G401 (cell line): ENCODE data around the gene LRWD1. TPM values are rescaled to one million over a fixed set of nuclear protein-coding genes. Genes with fewer than 3 reads are reported as not detected.

Source experiments
- DNase-seq: peaks from one replicate; pipeline ENCODE4 v3.0.0-alpha.2; 2015; ENCODE audit warnings: low spot score
- in situ Hi-C: cut with HindIII; loops from 2 replicates; pipeline ENCODE4 v1.10.0; 2016; ENCODE audit warnings: low sequenced_read_pairs, mixed read lengths
- total RNA-seq: library from RNA; depleted of rRNA; stranded (reverse); fragments of >200 nt; shearing (Covaris generic); gene quantifications from 2 replicates; pipeline ENCODE4 v1.2.3, GENCODE V29; 2014; rRNA removed

Gene LRWD1
- 60.6 and 75.4 TPM in 2 replicates for total RNA-seq

- DNase-seq: peak; percentile 86
- in situ Hi-C loops: no loop called here
Observed at GRCh38 chr7:102464577-102465280, at the start of gene LRWD1, which contains the start of gene ALKBH4. Gene LRWD1 (plus strand): TSS chr7:102464984. CDS start chr7:102465081, 97 bp downstream. Gene ALKBH4 (minus strand): TSS chr7:102464863. CDS start chr7:102464836, 27 bp downstream.

DNA sequence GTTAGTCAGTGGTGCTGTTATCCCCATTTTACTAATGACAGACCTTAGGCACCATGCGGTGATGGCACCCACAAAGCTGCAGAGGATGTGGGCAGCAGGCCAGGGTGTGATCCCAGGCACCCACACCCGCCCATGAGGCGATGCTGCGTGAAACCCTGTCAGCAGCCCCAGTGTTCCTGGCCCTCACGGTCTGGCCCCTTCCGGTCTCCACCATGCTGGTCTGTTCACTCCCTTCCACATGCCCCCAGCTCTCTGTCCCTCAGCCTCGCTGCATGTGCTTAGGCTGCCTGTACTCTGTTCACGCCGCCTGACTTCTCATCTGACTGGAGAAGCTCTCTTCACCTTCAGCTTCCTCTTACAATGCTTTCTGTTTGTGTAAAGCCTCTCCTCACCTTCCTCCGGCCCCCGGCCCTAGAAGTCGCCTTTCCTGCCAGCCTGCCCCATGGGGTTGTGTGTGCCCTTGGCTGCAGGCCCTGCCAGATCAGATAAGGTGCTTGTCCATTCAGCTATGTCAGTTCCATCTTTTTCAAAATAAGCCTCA, 49.0 kb upstream of the LRWD1 start:
- DNase-seq: peak; percentile 45
- in situ Hi-C loops: no loop called here

GRCh38 chr7:102416406-102416805, 48.4 kb upstream of the LRWD1 start:
- in situ Hi-C loops: no loop called here
- no peak for DNase-seq

DNA sequence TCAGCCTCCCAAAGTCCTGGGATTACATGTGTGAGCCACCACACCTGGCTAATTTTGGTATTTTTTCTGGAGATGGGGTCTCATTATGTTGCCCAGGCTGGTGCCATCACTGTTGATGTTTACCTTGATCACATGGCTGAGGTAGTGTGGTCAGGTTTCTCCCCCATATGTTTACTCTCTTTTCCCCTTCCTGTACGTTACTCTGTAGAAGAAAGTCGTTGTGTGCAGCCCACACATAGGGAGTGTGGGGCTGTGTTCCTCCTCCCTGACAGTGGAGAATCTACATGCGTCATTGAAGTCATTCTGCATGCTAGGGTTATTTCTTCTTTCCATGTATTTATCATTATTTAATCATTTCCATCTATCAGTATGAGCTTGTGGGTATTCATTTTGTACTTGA, 47.7 kb upstream of the LRWD1 start:
- DNase-seq: no peak
- in situ Hi-C loops: no loop called here

- in situ Hi-C loops: no loop called here
Observed at GRCh38 chr7:102418592-102418991, 46.2 kb upstream of the LRWD1 start.

GRCh38 chr7:102421706-102422240, 43.0 kb upstream of the LRWD1 start:
- in situ Hi-C loops: no loop called here
- DNase-seq: no peak

More at GRCh38 chr7:102418592-102418991, 46.2 kb upstream of the LRWD1 start:
- no peak for DNase-seq

DNA sequence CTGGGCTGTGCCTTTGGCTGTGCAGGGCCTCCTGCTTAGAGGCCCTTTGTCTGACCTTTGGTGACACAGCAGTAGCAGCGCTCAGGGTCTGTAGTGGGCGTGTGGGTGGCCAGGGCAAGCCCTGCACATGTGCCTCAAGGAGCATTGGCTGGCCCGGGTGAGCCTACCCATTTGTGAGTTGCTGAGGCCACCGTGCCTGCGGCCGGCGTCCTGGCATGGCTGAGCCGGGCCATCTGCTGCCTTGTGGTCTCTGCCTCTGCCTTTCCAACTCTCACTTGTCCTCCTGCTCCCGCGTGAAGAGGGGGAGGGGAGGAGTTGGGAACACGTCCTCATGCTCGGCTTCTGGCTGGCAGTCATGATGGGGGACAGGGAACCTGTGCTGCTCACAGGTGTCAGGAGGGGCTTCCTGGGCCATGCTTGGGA, 40.6 kb upstream of the LRWD1 start:
- DNase-seq: peak; percentile 92
- in situ Hi-C loops: no loop called here

- in situ Hi-C loops: no loop called here
- no peak for DNase-seq
Observed at GRCh38 chr7:102424787-102425218, 40.0 kb upstream of the LRWD1 start.

DNA sequence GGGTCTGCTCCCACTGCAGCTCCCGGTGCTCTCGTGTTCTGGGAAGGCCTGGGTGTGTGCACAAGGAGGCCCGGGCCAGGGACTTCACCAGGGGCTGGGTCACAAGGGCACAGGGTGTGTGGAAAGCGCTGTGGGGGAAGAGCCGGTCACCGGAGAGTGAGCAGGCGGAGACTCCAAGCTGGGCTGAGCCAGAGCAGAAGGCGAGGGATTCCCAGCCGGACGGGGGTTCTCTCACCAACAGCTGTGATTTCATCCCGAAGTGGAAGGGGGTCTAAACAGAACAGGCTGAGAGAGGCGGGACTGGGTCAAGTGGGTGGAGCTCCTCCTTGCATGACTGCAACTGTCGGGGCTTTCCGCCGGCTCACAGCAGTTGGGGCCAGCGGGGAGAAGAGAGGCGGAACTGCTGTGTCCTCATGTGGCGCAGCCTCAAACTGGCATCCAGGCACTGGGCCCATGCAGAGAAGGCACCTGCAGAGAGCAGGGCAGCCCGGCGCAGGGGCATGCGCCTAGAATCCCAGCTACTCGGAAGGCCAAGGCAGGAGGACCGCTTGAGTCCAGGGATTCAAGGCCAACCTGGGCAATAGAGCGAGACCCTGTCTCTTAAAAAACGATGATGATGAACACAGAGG, 39.0 kb upstream of the LRWD1 start:
- DNase-seq: peak; percentile 84

DNA sequence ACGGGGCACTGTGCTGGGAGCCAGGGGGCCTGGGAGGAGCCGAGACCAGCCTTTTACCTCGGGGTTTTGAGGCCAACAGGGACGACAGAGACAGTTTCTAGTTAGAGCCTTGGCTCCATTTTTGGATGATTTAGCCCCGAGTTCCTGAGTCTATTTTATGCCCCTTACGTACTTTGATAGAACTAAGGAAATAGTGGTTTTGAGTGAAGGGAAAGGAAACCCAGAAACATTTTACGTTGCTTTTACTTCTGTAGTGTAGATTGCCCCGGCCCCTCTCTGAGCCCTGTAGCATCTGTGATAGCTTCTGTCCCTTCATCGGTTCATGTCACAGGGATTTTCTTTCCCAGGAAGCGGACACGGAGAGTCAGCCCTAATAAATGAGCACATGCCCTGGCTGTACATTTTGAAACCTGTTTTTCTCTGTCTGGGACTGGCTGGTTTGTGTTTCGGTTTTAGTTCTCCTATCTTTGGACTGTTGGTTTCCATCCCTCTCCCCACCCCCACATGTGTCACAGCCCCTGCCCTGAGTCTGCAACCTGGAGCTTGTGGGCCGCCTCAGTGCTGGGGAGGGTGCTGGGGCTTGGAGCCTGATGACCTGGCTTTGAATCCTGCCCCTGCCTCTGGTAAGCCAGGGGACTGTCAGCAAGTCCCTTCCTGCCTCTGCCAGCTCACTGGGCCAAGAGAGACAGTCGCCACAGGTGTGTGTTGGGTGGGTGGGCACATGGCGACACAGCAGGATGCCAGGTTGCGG, 38.3 kb upstream of the LRWD1 start:
- in situ Hi-C loops: no loop called here
- DNase-seq: no peak

More for the DNA sequence above, 39.0 kb upstream of the LRWD1 start:
- in situ Hi-C loops: no loop called here

DNA sequence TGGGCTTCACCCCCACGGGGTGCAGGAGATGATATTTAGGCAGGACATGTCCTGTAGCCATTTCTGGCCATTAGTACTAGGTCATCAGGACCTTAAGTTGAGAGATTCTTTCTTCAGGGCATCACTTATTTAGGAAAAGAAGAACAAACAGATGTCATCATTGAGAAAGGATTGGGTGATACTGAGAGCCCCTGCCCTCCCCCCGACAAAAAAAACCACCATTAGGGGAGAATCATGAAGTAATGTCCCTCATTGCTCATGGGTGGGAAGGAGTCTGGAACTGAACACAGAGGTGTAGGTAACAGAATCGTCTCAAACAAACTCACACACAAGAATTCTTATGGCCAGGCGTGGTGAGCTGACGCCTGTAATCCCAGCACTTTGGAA, 37.8 kb upstream of the LRWD1 start:
- DNase-seq: no peak
- in situ Hi-C loops: no loop called here

GRCh38 chr7:102429141-102429899, 35.5 kb upstream of the LRWD1 start:
- in situ Hi-C loops: no loop called here
- no peak for DNase-seq

DNA sequence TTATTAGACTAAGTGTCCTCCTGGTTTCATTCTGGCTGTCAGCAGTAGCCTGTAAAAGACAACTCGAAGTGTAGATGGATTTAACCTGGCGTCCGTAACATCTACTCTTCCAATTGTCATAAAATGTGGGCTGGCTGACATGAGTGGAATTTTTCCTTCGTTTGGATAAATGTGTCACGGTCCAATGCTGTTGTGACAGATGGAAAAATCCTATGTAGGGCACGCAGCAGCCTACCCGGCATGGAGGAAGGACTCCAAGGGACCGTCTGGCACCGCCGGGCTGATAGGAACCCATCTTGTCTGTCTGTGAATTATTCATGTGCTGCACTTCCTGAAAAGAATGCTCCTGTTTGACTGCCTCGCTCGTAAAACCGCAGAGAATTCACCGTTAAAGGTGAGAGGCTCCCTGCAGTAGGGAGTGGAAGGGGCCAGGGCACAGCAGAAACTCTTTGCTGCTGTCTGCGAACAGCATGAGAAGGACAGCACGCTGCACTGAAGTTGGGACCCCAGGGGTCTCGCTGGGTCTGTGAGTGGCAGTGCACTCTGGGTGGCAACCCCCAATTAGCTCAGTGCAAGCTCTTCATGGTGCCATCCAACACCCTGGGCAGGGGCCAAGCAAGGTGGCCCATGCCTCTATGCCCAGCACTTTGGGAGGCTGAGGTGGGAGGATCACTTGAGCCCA, 33.0 kb upstream of the LRWD1 start:
- in situ Hi-C loops: no loop called here
- peak; percentile 98 for DNase-seq

DNA sequence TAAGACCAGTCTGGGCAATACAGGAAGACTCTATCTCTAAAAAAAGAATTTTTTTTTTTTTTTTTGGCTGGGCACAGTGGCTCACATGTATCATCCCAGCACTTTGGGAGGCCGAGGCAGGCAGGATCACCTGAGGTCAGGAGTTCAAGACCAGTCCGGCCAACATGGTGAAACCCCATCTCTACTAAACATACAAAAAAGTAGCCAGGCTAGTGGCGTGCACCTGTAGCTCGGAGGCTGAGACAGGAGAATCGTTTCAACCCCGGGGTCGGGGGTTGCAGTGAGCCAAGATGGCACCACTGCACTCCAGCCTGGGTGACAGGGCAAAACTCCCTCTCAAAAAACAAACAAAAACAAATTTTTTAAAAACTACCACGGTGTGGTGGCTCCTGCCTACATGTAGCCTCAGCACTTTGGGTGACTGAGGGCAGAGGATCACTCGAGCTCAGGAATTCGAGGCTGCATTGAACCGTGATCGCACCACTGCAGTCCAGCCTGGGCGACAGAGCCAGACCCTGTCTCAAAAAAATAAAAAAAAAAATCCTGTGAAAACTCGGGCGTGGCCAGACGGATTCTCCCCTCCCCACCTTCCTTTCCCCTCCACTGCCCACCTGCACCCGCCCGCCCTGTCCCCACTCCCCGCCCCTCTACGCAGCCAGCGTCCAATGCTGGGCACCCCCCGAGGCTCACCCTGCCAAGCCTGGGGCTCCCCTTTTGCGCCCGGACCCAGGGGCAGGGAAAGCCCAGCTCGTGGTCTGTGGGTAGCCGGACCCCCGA, 32.2 kb upstream of the LRWD1 start:
- peak; percentile 34 for DNase-seq
- in situ Hi-C loops: no loop called here

DNA sequence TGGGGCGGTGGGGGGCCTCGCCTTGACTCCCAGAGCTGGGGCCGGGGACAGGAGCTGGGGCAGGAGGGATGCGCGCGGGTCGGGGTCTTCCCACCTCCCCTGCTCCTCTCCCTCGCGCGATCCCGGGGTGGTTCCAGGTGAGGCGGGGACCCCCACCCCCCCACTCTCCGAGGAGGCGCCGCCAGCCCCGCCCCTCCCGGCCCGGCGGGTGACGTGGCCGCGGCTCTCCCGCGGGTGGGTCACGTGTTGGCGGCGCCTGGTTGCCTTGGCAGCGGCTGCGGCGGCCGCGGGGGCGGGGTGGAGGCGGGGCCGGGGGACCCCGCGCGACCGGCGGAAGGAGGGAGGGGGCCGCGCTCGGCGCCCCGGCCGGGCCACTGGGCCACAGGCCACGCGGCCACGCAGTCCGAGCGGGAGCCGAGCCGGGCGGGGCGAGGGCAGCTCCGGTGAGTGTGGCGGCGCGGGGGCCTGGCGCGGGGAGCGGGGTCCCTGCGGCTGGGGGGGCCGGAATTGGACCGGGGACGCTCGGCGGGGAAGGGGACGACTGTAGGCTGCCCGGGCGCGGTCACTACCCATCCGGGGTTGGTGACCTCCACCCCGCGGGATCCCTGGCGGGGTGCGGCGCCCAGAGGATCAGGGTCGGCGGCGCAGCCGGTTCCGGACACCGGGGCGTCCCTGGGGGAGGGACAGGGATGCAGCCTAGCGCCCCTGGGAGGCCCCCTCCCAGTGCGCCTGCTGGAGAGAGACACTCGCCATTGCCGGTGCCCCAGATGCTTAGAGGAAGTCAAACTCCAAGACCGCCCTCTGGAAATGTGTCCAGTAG, 31.4 kb upstream of the LRWD1 start, which contains the start of gene ORAI2:
ORAI2 (plus strand) TSS at position 357 of the 820 bp plus-strand sequence. CDS start 5,382 bp downstream, outside the sequence.
- DNase-seq: peak; percentile 60
- in situ Hi-C loops: no loop called here

GRCh38 chr7:102434039-102434486, 30.7 kb upstream of the LRWD1 start:
- in situ Hi-C loops: no loop called here
- peak; percentile 51 for DNase-seq
